DND-41 (cell line): ENCODE measurements around the gene NOS1AP.

Experiments
- ATAC-seq: fragments of 200-7000 bp; cut with Tn5 transposase; 3 replicates; pipeline ENCODE4 v1.9.1; 2021; ENCODE audit warnings: low read depth; ENCODE audit not compliant: insufficient read depth
- DNase-seq: peaks from one replicate; pipeline ENCODE4 v3.0.0-alpha.2; 2020
- H2AFZ ChIP-seq: 2 replicates; pipeline ENCODE4 v1.6.0; 2012; ENCODE audit warnings: low read depth, low read length
- H3K27ac ChIP-seq: 2 replicates; pipeline ENCODE4 v1.5.1; 2012; ENCODE audit warnings: low read length, inconsistent platforms
- H3K27me3 ChIP-seq: fragments of 200-600 bp; sonication (generic); 2 replicates; pipeline ENCODE4 v1.6.0; 2012; ENCODE audit warnings: low read length, mild to moderate bottlenecking, inconsistent platforms; ENCODE audit not compliant: insufficient read depth, poor library complexity
- H3K36me3 ChIP-seq: 2 replicates; pipeline ENCODE4 v1.5.1; 2012; ENCODE audit warnings: low read length, inconsistent platforms; ENCODE audit not compliant: insufficient read depth
- H3K4me1 ChIP-seq: 2 replicates; pipeline ENCODE4 v1.5.1; 2012; ENCODE audit warnings: mild to moderate bottlenecking, low read length; ENCODE audit not compliant: insufficient read depth
- H3K4me2 ChIP-seq: 2 replicates; pipeline ENCODE4 v1.6.0; 2012; ENCODE audit warnings: mild to moderate bottlenecking, moderate library complexity, low read length, inconsistent platforms; ENCODE audit not compliant: insufficient read depth
- H3K4me3 ChIP-seq, 2 experiments: fragments of 200-600 bp in 1 of 2; shearing (Covaris generic) in 1 of 2; 2 replicates each; pipeline ENCODE4 v1.5.1; 2012 to 2016; ENCODE audit warnings: inconsistent platforms in 2 of 2, low read length in 2 of 2, mild to moderate bottlenecking in 2 of 2, low read depth in 1 of 2, moderate library complexity in 1 of 2
- H3K79me2 ChIP-seq: 2 replicates; pipeline ENCODE4 v1.6.0; 2012; ENCODE audit warnings: low read length, inconsistent platforms; ENCODE audit not compliant: insufficient read depth
- H3K9ac ChIP-seq: 2 replicates; pipeline ENCODE4 v1.6.0; 2012; ENCODE audit warnings: low read depth, mild to moderate bottlenecking, inconsistent platforms, low read length, moderate library complexity
- H3K9me3 ChIP-seq: 2 replicates; pipeline ENCODE4 v1.5.1; 2012; ENCODE audit warnings: low read length, moderate library complexity, mild to moderate bottlenecking, inconsistent platforms; ENCODE audit not compliant: insufficient read depth, severe bottlenecking
- H4K20me1 ChIP-seq: 2 replicates; pipeline ENCODE4 v1.6.0; 2012; ENCODE audit warnings: low read length; ENCODE audit not compliant: insufficient read depth
- CTCF ChIP-seq: IDR thresholded peaks from 2 replicates; pipeline ENCODE4 v1.5.1; 2012; ENCODE audit warnings: borderline replicate concordance, low read length, moderate library complexity, mild to moderate bottlenecking; ENCODE audit not compliant: poor library complexity, severe bottlenecking; ENCODE audit errors: extremely low read depth
- EZH2 ChIP-seq: IDR thresholded peaks from 3 replicates; pipeline ENCODE4 v1.6.1; 2012; ENCODE audit warnings: borderline replicate concordance, low read depth, mild to moderate bottlenecking, moderate library complexity, low read length, inconsistent platforms; ENCODE audit not compliant: severe bottlenecking

NOS1AP gene

DNA sequence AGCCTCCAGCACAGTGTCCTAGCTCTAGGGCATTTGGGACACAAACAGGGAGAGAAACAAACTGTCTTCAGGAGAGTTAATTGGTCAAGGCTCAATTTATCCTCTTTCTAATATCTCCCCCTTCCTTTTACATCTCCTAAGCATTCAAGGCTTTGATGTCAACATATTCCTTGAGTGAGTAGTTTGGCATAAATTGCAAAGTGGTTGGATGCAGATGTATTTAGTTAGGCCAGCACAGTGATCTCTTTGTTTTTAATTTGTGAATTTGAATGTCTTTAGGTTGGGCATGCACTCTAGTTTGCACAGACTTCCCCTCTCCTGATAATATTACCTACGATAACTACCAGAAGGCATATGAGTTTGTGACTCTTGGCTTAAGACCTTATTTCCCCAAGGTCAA lies 33.3 kb upstream of the NOS1AP start:
- H3K27me3 ChIP-seq, result peaks cover 16% of the 10 kb centered on the region
- H3K36me3 ChIP-seq, result no peaks in the 10 kb centered on the region
- no peaks in the 10 kb centered on the region for H3K9me3 ChIP-seq
- H3K27ac ChIP-seq, result no peak overlapping the region
- H3K4me2 ChIP-seq, result no peak overlapping the region
- TF ChIP-seq CTCF (no peak), EZH2 (no peak)
- DNase-seq, result no peak
- no peak overlapping the region for H2AFZ ChIP-seq
- ATAC-seq, result no peak
- H3K4me3 ChIP-seq, result no peak overlapping the region
- peaks cover 2% of the 10 kb centered on the region; the same call in 1 of the 2 replicates for H4K20me1 ChIP-seq
- H3K79me2 ChIP-seq, result no peaks in the 10 kb centered on the region
- no peak overlapping the region for H3K9ac ChIP-seq
- H3K4me1 ChIP-seq, result peaks cover 5% of the 10 kb centered on the region; the same call in 1 of the 2 replicates

DNA sequence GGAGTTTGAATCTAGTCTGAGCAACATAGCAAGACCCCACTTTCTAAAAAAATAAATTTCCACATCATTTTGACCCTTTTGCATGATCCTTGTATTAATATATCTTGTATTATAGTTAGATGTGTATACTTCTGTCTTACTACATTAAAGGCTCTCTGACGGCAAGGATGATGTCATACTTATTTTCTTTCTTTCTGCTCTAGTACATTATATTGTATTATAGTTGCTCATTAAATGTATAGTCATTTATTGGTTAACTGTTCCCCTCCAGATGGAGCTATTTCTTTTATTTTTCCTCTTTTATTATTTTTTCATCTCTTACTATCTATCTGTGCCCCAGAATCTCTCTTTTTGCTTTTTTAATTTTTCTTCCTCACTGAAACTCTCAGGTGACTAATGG lies 30.9 kb upstream of the NOS1AP start:
- H3K4me2 ChIP-seq, result no peak overlapping the region
- peaks cover 5% of the 10 kb centered on the region; the same call in 1 of the 2 replicates for H3K4me1 ChIP-seq
- H3K9me3 ChIP-seq, result no peaks in the 10 kb centered on the region
- H2AFZ ChIP-seq, result no peak overlapping the region
- no peak overlapping the region for H3K9ac ChIP-seq
- TF ChIP-seq EZH2 (no peak), CTCF (no peak)
- no peaks in the 10 kb centered on the region for H3K79me2 ChIP-seq
- no peak overlapping the region for H3K4me3 ChIP-seq
- H3K27ac ChIP-seq, result no peak overlapping the region
- no peak for DNase-seq
- no peak for ATAC-seq
- H3K36me3 ChIP-seq, result no peaks in the 10 kb centered on the region
- H4K20me1 ChIP-seq, result peaks cover 2% of the 10 kb centered on the region; the same call in 1 of the 2 replicates
- H3K27me3 ChIP-seq, result peaks cover 10% of the 10 kb centered on the region

- Histone ChIP-seq H3K9me3 (no peaks in the 10 kb centered on the region), H3K4me2 (no peak overlapping the region), H3K79me2 (no peaks in the 10 kb centered on the region), H3K27ac (no peak overlapping the region), H3K27me3 (peaks cover 8% of the 10 kb centered on the region), H3K4me1 (peaks cover 5% of the 10 kb centered on the region; the same call in 1 of the 2 replicates), H3K36me3 (no peaks in the 10 kb centered on the region), H3K9ac (no peak overlapping the region), H3K4me3 (no peak overlapping the region), H2AFZ (no peak overlapping the region), H4K20me1 (peaks cover 2% of the 10 kb centered on the region; the same call in 1 of the 2 replicates)
- TF ChIP-seq EZH2 (no peak), CTCF (no peak)
- ATAC-seq (no peak), DNase-seq (no peak)
Observed at GRCh38 chr1:162040001-162040400, 29.5 kb upstream of the NOS1AP start.

DNA sequence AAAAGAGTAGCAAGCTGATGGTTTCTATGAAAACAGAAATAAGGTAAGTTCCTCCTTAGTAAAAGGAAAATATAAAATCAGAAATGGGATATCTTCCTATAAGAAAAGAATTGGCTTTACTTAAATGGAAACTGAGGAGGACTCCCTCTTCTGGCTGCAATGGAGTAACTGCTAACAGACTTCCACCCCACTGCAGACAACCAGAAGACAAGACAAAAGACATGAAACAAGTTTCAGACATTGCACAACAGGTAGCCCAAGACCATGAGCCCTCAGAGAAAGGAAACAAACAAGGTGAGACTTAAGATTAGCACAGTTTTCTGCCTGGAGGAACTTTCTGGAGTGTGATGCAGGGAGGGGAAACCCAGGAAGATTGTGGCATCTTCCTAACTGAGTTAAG lies 28.8 kb upstream of the NOS1AP start:
- TF ChIP-seq CTCF (peak; percentile 35), EZH2 (no peak)

More for the DNA sequence above, 28.8 kb upstream of the NOS1AP start:
- Histone ChIP-seq H3K4me3 (no peak overlapping the region), H2AFZ (no peak overlapping the region), H3K4me1 (no peaks in the 10 kb centered on the region), H3K4me2 (no peak overlapping the region), H3K36me3 (no peaks in the 10 kb centered on the region), H4K20me1 (peaks cover 2% of the 10 kb centered on the region; the same call in 1 of the 2 replicates), H3K27me3 (peaks cover 8% of the 10 kb centered on the region), H3K9ac (no peak overlapping the region), H3K79me2 (no peaks in the 10 kb centered on the region), H3K27ac (no peak overlapping the region), H3K9me3 (no peaks in the 10 kb centered on the region)
- ATAC-seq (no peak), DNase-seq (no peak)
